Suprapubic skin (tissue), 4 donors: Measurements from ENCODE around the gene ACTR10. TPM values are rescaled to one million over a fixed set of nuclear protein-coding genes. Genes with fewer than 3 reads are reported as not detected.

ENCODE experiments used
- DNase-seq, 2 donors: peaks; one replicate each; pipeline ENCODE4 v3.0.0-alpha.2; 2019; ENCODE audit warnings: low spot score in 2 of 2
- H3K27ac ChIP-seq: fragments of 200-600 bp; sonication (generic); one replicate; pipeline ENCODE4 v1.5.1; 2019
- H3K27me3 ChIP-seq: fragments of 200-600 bp; sonication (generic); one replicate; pipeline ENCODE4 v1.5.1; 2019
- H3K36me3 ChIP-seq: fragments of 200-600 bp; sonication (generic); one replicate; pipeline ENCODE4 v1.5.1; 2019
- H3K4me1 ChIP-seq: fragments of 200-600 bp; sonication (generic); one replicate; pipeline ENCODE4 v1.5.1; 2019
- H3K4me3 ChIP-seq: fragments of 200-600 bp; sonication (generic); one replicate; pipeline ENCODE4 v1.5.1; 2019; ENCODE audit warnings: mild to moderate bottlenecking
- H3K9me3 ChIP-seq: fragments of 200-600 bp; sonication (generic); one replicate; pipeline ENCODE4 v1.5.1; 2019
- CTCF ChIP-seq, 2 donors: fragments of 200-600 bp in 1 of 2; fragments of 450-650 bp in 1 of 2; sonication (generic) in 1 of 2; IDR thresholded peaks; one replicate each; pipeline ENCODE4 v1.5.1; 2016 to 2019; ENCODE audit warnings: antibody characterized with exemption in 2 of 2, mild to moderate bottlenecking in 1 of 2, moderate library complexity in 1 of 2
- EP300 ChIP-seq: sonication (generic); formaldehyde crosslinking; IDR thresholded peaks from one replicate; pipeline ENCODE4 v1.6.1; 2017; ENCODE audit warnings: antibody characterized with exemption
- POLR2A ChIP-seq, 2 donors: fragments of 450-650 bp; IDR thresholded peaks; one replicate each; pipeline ENCODE4 v1.6.1; 2017; ENCODE audit warnings: antibody characterized with exemption in 2 of 2, mild to moderate bottlenecking in 2 of 2, moderate library complexity in 2 of 2
- POLR2AphosphoS5 ChIP-seq, 3 donors: sonication (generic); formaldehyde crosslinking; IDR thresholded peaks; one replicate each; pipeline ENCODE4 v1.6.1; 2017; ENCODE audit warnings: antibody characterized with exemption in 3 of 3
- WGBS: methylation state at CpG from one replicate; pipeline ENCODE4 v1.1.5; 2018; 5-methylcytosine and 5-hydroxymethylcytosine counted together
- total RNA-seq, 4 donors: library from RNA; depleted of rRNA; stranded (reverse); fragments of >200 nt; gene quantifications; one replicate each; pipeline ENCODE4 v1.1.0, GENCODE V29; 2016

ACTR10 gene
- total RNA-seq, 4 donors from 2014 or later = 39.3 to 66.9 (median 54.8) TPM

GRCh38 chr14:58198086-58198485 lies 1.9 kb upstream of the ACTR10 start:
- H3K27me3 ChIP-seq = no peaks in the 10 kb centered on the region
- DNase-seq = no peak
- no peak overlapping the region for H3K4me3 ChIP-seq
- 93% methylated on average over 5 of the region's 5 CpGs for WGBS
- H3K9me3 ChIP-seq = no peaks in the 10 kb centered on the region
- H3K4me1 ChIP-seq = peaks cover 18% of the 10 kb centered on the region
- no peaks in the 10 kb centered on the region for H3K36me3 ChIP-seq
- TF ChIP-seq POLR2AphosphoS5 (IDR thresholded peaks at IDR 0.05) (no peak), CTCF (IDR thresholded peaks at IDR 0.05) (no peak), POLR2A (IDR thresholded peaks at IDR 0.05) (no peak), EP300 (no peak)
- H3K27ac ChIP-seq = no peak overlapping the region

DNA sequence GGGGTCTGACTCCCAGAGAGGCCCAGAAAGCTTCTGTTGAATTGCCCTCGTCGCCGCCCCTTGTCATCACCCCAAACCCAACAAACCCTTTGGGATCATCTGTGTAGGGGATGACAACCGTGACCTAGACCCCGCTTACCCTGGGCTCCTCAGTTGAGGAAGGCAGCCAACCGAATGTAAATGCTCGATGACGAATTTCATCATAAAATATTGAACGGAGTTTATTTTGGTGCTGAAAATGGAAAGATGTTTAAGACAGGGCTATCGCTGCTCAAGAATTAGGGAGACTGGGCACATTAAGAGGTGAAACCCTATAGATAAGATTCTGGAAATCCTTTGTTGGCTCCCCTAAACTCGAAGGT lies 512 bp downstream of the ACTR10 start:
- Histone ChIP-seq H3K9me3 (no peaks in the 10 kb centered on the region), H3K27ac (peak overlapping the region; percentile 97), H3K27me3 (no peaks in the 10 kb centered on the region), H3K4me3 (peak overlapping the region; percentile 96), H3K36me3 (peaks cover 7% of the 10 kb centered on the region), H3K4me1 (peaks cover 18% of the 10 kb centered on the region)
- TF ChIP-seq EP300 (no peak), POLR2AphosphoS5 (IDR thresholded peaks at IDR 0.05) (no peak)
- DNase-seq = no peak
- WGBS = 1% methylated on average over 11 of the region's 11 CpGs

- TF ChIP-seq POLR2A (IDR thresholded peaks at IDR 0.05) = no peak
- TF ChIP-seq CTCF (IDR thresholded peaks at IDR 0.05) = no peak
- TF ChIP-seq POLR2AphosphoS5 (IDR thresholded peaks at IDR 0.05) = no peak
- TF ChIP-seq EP300 = no peak
- H3K36me3 ChIP-seq = peaks cover 7% of the 10 kb centered on the region
- peak overlapping the region; percentile 96 for H3K4me3 ChIP-seq
- peak overlapping the region; percentile 97 for H3K27ac ChIP-seq
- H3K4me1 ChIP-seq = peaks cover 18% of the 10 kb centered on the region
- no peaks in the 10 kb centered on the region for H3K27me3 ChIP-seq
- WGBS = 2% methylated on average over 2 of the region's 2 CpGs
- no peak for DNase-seq
- no peaks in the 10 kb centered on the region for H3K9me3 ChIP-seq
Measured at GRCh38 chr14:58200846-58201245, 897 bp downstream of the ACTR10 start.

DNA sequence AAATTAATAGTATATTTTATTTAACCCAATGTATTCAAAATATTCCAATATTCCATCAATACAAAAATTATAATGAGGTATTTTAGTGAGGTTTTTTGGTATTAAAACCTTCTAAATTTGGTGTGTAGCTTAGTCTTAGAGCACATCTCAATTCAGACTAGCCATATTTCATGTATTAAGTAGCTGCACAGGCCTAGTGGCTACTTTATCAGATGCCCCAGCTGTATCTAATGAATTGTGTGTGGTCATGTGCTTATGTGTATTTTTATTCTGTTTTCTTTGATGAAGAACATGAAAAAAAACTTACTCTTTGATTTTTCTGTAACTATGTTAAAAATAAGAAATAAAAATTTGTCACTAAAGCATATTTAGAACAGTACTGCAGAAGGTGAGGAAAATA lies 13.2 kb downstream of the ACTR10 start:
- no peaks in the 10 kb centered on the region for H3K27me3 ChIP-seq
- H3K4me3 ChIP-seq = no peak overlapping the region
- DNase-seq = no peak
- H3K9me3 ChIP-seq = no peaks in the 10 kb centered on the region
- peaks cover 88% of the 10 kb centered on the region for H3K36me3 ChIP-seq
- no peaks in the 10 kb centered on the region for H3K4me1 ChIP-seq
- no peak overlapping the region for H3K27ac ChIP-seq
- no peak for TF ChIP-seq POLR2AphosphoS5 (IDR thresholded peaks at IDR 0.05)
- no peak for TF ChIP-seq CTCF (IDR thresholded peaks at IDR 0.05)

DNA sequence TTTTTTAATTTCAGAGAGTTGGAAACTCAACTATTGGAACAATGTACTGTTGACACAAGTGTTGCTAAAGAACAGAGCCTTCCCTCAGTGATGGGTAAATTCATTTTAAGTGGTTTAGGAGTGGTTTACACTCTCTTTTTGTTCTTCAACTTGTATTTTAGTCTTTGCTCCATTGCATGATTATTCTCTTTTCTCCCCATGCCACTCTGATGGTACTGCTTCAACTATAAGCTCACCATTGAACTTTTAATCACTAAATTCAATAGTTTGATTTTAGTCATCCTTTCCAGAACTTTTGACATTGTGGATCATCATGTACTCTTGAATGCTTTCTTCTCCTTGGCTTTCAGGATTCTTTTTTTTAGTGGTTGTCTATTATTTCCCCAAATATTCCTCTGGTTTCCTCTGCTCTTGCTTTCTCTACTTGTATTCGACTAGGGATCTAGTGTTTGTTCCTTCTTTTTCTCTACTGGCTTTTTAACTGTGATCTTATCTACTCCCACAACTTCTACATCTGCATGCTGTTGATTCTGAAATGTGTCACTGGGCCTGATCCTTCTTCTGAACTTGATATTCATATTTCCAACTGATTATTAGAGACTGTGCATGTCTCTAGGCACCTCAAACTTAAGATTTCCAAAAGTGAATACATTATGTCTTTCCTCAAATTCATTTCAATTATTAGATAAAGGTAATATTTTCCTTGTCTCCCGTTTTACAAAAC lies 15.4 kb downstream of the ACTR10 start:
- H3K4me1 ChIP-seq = no peaks in the 10 kb centered on the region
- no peak overlapping the region for H3K27ac ChIP-seq
- H3K36me3 ChIP-seq = peaks cover 76% of the 10 kb centered on the region
- no peaks in the 10 kb centered on the region for H3K9me3 ChIP-seq
- WGBS = 91% methylated on average over 2 of the region's 2 CpGs
- no peak for DNase-seq
- H3K4me3 ChIP-seq = no peak overlapping the region
- no peaks in the 10 kb centered on the region for H3K27me3 ChIP-seq
- no peak for TF ChIP-seq POLR2AphosphoS5 (IDR thresholded peaks at IDR 0.05)
- no peak for TF ChIP-seq POLR2A (IDR thresholded peaks at IDR 0.05)
- TF ChIP-seq CTCF (IDR thresholded peaks at IDR 0.05) = no peak
- TF ChIP-seq EP300 = no peak

GRCh38 chr14:58216544-58216943 lies 16.6 kb downstream of the ACTR10 start:
- no peak for TF ChIP-seq POLR2AphosphoS5 (IDR thresholded peaks at IDR 0.05)
- TF ChIP-seq POLR2A (IDR thresholded peaks at IDR 0.05) = no peak
- H3K27ac ChIP-seq = no peak overlapping the region
- no peaks in the 10 kb centered on the region for H3K27me3 ChIP-seq
- WGBS = 86% methylated on average over 2 of the region's 2 CpGs
- no peaks in the 10 kb centered on the region for H3K9me3 ChIP-seq
- no peak overlapping the region for H3K4me3 ChIP-seq
- no peak for DNase-seq
- peaks cover 73% of the 10 kb centered on the region for H3K36me3 ChIP-seq
- H3K4me1 ChIP-seq = no peaks in the 10 kb centered on the region
